ENCODE measurements around the gene FAM117B. TPM values are rescaled to one million over a fixed set of nuclear protein-coding genes. Genes with fewer than 3 reads are reported as not detected.

FAM117B gene
- total RNA-seq, 1 experiment from 2014 or later = 9.1 TPM

Other genes starting within 250 kb of the FAM117B start
- gene ICA1L, start 236.8 kb downstream of the FAM117B start, total RNA-seq (2021; ENCODE audit: unreplicated experiment) = 2.5 TPM